GM19023 (cell line): Measurements from ENCODE around the gene SLC66A2.
A peak's percentile ranks its signal among the peaks of the same experiment; 100 is the strongest.
"Not testable (repeated sequence)": the region's sequence is repeated elsewhere in the genome, so short reads cannot be mapped to it uniquely, and the experiment has no call there.

Experiments
- ATAC-seq: cut with Tn5 transposase; IDR thresholded peaks from one replicate; pipeline ENCODE4 v1.9.1; 2021; ENCODE audit warnings: mild to moderate bottlenecking, moderate library complexity; ENCODE audit not compliant: unreplicated experiment

SLC66A2 gene

DNA sequence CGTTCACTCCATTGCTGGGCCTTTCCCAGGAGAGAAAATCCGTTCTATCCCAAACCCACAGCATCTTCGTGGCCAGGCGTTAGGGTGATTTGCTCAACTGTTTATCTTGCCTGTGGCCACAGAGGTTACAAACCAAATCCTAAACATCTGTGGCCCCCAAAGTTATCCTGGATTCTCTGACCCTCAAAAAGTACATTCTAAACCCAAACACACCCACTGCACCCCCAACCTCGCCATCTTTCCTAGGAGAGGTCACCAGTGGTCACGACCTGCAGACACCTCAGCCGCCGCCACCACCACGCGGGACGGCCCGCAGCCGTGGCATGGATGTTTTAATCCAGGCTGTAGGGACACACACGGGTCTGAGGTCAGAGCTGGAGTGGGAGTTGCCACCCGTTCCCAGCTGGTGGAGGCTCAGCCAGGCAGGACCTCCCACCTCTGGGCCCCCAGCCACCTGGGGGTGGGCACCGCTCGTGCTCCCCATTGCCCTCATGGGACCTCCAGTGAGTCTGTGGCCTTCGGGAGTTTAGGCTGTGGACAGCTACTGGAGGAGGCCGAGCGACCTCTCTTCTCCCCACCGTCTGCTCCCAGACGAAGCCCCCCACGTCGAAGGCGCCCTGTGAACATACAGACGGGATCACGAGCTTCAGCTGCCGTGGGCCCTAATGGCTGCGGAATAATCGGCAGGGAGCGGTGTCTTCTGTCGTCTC, 81.7 kb downstream of the SLC66A2 start:
- no peak for ATAC-seq

DNA sequence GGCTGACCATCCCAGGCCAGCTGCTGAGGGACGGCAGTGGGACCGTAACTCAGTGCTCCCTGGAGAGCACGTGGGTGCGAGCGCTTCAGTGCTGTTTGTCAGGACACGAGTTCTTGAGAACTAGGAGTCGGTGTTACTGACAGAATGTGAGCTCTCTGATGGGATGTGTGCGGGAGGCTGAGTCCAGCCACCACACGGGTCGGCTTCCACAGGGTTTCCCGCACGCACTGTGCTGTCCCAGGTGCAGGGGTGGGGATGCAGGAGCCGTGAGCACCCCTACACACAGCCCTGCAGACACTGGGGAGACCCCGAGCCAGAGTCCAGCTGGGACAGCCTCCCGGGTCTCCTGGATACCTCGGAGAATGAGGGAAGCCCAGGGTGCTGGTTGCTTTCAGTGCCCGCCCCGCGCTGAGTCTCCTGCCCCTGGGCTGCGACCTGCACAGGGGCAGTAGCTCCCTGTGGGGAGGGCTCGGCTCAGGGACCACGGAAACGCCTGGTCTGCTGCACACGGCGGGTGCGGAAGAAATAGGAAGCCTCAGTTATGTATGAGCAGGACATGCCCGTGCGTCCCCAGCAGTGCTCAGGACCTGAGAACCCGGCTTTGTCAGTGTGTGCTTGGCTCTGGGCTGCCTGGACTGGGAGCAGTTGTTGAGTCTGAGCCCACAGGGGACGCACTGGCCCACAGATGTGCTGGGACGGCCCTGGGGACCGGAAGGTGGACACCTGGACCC, 82.5 kb downstream of the SLC66A2 start:
- no peak for ATAC-seq

DNA sequence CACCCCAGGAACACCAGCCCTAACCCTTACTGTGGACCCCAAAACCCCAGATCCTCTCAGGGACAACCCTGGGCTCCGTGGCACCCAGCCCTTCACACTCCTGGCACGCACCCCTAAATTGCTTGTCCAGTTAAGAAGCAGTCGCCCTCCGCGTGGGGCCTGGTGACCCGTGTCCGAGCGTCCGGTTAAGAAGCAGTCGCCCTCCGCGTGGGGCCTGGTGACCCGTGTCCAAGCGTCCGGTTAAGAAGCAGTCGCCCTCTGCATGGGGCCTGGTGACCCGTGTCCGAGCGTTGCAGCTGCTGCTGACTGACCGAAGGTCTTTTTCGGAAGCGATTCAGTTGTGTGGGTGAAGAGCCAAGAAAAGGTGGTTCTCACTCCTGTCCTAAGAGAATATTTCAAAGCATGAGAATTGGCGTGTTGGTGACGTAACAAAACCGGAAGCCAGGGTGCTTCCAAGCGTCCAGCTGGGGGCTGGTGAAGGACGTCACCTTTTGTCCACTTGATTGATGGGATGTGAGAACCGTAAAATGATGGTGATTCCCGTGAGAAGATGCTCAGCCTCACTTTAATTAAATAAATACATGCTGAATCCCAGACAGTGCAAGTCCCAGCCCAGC, 83.2 kb downstream of the SLC66A2 start:
- no peak for ATAC-seq

DNA sequence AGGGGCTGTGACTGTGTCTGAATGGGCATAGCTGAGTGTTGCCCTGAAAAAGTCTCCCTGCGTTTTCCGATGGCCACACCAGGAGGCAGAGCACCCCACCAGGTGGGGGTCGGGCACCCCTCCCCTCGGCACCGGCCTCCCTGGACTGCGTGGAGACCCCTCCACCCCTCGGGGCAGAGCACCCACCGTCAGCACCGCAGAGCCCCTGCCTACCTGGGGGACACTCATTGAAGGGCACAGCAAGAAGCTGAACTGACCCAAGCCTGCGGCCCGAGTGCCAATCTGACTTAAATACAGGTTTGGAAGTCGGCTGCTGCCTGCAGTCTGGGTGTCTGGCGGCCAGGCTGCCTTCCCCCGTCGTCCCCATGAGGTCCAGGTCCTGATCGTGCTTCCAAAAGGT, 83.8 kb downstream of the SLC66A2 start:
- ATAC-seq: no peak

DNA sequence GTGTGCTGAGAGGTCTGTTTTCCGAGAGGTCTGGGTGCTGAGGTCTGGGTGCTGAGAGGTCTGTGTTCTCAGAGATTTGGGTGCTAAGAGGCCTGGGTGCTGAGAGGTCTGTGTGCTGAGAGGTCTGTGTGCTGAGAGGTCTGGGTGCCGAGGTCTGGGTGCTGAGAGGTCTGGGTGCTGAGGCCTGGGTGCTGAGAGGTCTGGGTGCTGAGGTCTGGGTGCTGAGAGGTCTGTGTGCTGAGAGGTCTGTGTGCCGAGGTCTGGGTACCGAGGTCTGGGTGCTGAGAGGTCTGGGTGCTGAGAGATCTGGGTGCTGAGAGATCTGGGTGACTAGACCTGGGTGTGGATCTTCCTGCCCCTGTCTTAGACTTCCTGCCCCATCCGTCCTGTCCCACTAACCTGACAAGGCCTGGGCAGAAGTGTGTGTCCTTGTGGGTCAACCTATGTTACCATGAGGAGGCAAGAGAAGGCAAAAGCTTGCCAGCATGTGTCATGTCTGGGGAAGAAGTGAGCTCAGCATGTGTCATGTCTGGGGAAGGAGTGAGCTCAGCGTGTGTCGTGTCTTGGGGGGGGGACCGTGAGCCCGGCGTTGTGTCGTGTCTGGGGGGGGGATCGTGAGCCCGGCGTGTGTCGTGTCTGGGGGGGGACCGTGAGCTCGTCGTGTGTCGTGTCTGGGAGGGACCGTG, 84.4 kb downstream of the SLC66A2 start:
- no peak for ATAC-seq

DNA sequence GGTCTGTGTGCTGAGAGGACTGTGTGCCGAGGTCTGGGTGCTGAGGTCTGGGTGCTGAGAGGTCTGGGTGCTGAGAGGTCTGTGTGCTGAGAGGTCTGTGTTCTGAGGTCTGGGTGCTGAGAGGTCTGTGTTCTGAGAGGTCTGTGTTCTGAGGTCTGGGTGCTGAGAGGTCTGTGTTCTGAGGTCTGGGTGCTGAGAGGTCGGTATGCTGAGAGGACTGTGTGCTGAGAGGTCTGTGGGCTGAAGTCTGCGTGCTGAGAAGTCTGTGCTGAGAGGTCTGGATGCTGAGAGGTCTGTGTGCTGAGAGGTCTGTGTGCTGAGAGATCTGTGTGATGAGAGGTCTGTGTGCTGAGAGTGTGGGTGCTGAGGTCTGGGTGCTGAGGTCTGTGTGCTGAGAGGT, 85.5 kb downstream of the SLC66A2 start:
- ATAC-seq: not testable (repeated sequence)

DNA sequence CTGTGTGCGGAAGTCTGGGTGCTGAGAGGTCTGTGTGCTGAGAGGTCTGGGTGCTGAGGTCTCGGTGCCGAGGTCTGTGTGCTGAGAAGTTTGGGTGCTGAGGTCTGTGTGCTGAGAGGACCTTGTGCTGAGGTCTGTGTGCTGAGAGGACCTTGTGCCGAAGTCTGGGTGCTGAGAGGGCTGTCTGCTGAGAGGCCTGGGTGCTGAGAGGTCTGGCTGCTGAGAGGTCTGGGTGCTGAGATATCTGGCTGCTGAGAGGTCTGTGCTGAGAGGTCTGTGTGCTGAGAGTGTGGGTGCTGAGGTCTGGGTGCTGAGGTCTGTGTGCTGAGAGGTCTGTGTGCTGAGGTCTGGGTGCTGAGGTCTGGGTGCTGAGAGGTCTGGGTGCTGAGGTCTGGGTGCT, 86.5 kb downstream of the SLC66A2 start:
- not testable (repeated sequence) for ATAC-seq

DNA sequence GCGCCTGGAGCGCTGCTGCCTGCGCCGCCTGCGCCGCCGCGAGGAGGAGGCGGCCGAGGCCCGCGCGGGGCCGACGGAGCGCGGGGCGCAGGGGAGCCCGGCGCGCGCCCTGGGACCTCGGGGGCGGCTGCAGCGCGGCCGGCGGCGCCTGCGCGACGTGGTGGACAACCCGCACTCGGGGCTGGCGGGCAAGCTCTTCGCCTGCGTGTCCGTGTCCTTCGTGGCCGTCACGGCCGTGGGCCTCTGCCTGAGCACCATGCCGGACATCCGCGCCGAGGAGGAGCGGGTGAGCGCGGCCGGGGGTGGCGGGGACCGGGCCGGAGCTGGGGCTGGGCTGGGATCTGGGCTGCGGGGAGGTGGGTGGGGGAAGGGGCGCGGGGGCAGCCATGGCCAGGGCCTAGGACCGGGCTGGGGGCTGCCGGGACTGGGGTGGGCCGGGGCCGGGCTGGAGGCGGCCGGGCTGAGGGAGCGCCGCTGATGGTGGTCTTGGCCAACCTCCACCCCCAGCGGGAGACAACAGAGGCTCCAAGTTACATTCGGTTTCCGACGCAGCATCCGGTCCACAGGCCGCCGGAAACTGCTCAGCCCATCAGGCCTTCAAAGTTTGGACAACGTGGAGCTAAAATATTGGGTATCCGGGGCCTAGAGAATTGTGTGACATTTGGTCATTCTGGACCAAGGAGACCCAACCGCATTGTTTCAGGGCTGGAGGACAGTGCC, 87.3 kb downstream of the SLC66A2 start:
- ATAC-seq: no peak

DNA sequence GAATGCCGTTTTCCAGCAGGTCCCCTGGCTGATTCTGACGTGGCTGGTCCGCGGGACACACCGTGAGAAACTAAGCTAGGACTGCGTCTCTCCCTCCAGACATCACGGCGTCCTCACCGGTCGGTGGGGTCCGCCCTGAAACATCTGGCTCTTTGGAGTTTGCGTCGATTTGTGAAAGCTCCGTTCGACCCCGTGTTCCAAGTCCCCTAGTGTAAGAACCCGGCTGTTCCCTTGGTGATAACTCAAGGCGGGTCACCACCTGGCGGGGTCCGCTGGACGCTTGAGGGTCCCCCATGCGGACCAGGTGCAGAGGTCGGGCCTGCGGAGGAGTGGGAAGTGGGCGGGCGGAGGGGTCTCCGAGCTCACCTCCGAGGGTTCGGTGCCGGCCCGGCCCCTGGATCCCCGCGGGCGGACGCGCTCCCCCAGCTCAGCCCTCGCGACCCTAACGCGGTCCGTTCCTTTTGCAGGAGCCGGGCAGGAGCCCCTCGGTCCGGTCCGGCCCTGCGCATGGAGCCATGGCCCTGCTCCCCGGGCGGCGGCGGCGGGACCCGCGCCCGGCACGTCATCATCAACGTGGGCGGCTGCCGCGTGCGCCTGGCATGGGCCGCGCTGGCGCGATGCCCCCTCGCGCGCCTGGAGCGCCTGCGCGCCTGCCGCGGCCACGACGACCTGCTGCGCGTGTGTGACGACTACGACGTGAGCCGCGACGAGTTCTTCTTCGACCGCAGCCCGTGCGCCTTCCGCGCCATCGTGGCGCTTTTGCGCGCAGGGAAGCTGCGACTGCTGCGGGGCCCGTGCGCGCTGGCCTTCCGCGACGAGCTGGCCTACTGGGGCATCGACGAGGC, 88.1 kb downstream of the SLC66A2 start:
- no peak for ATAC-seq

DNA sequence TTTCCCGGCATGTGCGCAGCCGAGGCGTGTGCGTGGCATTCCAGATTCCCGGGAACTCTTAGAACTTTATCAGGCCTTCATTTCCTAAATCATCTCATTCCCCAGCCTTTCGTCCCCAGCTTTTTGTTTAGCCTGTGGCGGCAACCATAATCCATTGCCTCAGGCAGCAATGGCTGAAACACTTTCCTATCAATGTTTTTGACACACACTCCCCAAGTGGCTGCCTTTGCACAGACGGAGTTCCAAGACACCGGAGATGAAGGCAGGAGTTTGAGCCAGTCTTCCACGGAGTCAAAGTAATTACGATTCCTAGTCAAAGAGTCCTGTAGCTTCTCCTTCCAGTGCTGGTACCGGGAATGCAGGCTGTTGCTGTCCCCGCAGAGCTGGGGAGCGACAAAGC, 88.9 kb downstream of the SLC66A2 start:
- ATAC-seq: no peak

DNA sequence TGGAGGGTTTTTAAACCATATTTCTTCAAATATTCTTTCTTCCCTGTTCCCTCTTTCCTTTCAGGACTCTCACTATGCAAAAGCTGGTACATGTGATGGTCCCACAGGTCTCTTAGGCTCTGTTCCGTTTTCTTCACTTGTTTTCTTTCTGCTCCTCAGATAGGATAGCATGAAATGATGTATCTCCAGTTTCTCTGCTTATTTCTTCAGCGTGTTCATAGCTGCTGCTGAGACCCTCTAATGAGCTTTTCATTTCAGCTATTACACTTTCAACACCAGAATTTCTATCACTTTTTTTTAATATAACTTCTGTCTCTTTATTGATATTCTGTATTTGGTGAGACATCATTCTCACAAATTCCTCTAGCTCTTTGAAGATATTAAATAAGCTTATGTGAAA, 89.8 kb downstream of the SLC66A2 start:
- ATAC-seq: no peak

DNA sequence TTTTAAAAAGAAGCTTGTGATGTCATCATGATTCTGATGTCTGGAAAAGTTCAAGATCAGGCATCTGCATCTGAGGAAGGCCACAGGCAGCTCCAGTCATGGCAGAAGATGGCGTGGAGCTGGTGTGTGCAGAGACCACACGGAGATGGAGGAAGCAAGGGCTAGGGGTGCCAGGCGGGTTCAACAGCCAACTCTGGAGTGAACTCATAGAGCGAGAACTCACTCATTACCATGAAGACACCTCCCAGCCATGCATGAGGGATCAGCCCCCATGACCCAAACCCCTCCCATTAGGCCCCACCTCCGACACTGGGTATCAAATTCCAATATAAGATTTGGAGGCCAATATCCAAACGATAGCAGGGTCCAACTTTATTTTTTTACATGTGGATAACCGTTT, 92.1 kb downstream of the SLC66A2 start:
- no peak for ATAC-seq

DNA sequence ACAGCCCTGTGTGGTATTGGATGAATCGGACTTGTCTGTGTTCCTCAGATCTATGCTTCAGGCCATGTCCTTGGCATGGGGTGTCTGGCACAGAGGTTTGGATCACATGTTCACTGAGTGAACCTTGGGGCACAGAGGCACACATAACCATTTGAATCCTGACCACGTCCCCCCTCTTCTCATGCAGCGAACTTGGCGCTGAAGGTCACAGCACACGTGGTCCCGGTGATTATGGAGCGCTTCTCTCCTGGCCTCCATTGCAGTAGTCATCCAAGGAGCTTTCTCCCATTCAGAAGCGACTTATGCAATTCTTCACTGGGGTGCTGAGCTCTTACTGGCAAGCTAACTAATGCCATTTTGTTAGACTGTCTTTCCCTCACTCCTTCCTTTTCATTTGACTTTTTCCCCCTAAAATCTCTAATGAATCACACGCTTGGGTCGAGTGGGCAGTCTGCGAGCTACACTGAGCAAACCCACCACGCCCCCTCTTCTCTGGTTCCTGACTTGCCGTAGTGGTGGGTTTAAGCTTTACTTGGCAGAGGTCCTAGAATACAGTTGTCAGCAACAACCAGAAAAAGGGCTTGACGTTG, 94.3 kb downstream of the SLC66A2 start:
- ATAC-seq: no peak

DNA sequence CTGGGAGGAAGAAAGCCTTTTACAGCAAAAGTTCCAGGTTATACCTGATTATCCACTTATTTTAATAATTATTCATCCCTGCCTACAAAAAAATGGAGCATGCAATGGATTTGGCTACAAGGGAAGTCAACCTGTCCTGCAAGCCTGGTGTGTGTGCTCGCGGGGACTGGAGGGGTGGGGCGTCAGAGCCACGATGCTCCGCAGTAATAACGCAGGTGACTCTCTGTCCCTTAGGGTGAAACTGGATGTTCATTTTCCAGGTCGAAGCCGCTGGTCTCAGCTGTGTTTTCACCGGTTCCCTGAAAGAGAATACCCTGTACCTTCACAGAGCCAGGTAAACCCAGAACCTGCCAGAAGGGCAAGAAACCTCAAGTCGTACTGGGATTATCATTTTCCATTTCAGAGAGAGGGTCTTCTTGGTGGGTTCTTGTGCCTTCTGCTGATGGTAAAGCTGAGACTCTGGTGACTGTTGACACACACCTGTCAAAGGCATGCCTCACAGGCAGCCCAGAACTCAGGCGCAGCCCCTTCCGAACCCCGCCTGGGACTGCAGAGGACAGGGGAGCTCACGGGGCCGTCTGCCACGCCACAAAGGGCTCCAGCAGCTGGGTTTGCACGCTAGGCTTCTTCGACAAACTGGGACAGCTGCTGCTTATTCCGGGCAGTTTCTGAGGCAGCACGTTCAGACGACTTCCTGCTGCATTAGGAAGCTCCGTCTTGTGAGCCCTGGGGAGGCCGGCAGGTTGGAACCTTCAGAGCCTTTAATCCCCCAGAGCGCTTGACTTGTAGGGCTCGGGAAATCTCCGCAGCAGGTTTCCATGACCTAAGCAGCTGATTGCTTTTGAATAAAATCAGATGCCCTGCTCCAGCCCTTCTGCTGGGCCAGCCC, 95.1 kb downstream of the SLC66A2 start:
- no peak for ATAC-seq

DNA sequence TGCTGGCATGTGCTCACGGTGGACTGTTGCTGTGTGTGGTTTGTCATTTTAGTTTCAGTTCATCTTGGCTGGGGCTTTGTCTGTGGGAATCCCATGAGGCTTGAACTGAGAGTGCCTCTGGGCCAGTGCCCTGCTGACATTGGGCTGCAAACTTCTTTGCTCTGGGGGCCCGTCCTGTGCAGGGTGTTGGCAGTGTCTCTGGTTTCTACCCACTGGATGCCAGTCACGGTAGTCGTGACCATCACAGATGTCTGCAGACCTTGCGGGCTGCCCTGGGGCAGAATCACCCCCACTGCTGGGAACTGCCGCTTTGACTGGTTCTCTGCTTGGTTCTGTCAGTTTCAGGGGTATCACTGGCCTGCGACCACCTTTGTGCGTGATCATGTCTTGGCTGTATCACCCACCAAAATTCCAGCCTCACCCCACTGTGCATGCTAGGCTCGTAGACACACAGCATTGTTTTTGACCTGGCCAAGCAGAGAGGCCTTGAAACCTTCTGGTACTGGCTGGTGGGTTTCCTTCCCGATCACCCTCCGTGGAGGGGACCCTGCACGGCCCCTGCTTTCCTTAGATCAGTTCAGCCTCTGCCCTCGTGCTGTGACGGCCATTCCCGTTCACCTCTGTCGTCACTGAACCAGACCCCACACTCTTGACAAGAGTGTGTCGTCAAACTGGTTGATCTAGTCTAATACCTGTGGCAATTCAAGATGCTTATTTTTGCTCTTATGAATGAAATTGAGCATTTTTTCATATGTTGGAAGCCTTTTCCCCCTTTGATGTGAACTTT, 96.1 kb downstream of the SLC66A2 start:
- peak; percentile 76 for ATAC-seq

DNA sequence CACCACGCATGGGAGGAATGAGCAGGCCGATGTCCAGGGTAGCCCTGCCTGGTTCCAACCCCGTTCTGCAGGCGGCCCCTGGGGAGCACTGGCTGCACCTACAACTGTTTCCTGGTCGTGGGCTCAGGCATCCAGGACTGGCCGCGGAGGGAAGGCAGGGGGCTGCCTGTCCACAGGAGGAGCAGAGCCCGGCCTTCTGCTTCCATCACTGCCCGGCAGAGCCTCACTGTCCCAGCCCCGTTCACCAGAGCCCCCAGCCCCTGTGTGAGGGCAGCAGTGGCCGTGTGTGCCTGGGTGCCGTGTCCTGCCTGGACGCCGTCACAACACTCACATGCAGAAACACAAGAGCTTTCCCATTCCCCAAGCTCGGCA, 97.5 kb downstream of the SLC66A2 start:
- no peak for ATAC-seq

DNA sequence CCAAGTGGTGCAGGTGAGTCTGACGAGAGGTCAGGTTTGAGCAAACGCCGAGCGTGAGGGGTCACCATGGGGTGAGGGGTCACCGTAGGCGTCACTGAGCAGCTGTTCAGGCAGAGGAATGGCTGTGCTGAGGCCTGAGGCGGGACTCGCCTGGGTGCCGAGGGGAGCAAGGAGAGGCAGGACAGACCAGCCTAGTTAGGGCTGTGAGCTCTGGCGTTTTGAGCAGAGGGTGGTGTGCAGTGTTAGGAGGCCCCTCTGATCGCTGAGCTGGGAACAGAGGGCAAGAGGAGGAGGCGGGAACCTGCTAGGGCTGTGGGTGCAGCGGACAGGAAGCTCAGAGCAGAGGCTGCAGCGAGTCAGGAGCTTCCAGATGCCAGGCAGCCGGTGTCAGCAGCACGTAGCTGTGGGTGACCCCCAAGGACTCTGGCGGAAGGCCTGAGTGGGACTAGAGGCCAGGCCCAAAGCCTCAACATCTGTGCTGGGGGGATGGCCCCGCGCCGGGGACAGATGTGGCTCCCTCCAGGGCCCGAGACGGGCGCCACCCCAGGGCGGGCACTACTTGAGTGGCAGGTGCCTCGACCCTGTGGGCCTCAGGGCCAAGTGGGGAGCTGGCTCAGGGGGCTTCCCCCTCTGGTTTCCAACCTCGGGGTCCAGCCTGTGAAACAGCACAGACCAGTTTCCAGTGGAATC, 98.0 kb downstream of the SLC66A2 start:
- ATAC-seq: no peak
